ENCODE measurements around the gene BICD1.

Gene BICD1

GRCh38 chr12:32084017-32084688, 22.5 kb upstream of the BICD1 start:
- Histone ChIP-seq H3K27me3 (ENCODE audit: insufficient read depth, low read depth) (no peaks in the 10 kb centered on the region), H3K9ac (no peak overlapping the region), H3K4me2 (no peak overlapping the region), H2AFZ (ENCODE audit: low read depth) (no peak overlapping the region), H3K27ac (no peak overlapping the region), H3K36me3 (ENCODE audit: insufficient read depth) (no peaks in the 10 kb centered on the region), H3K79me2 (ENCODE audit: insufficient read depth, low read depth) (no peaks in the 10 kb centered on the region), H3K4me3 (IDR thresholded peaks at IDR 0.05; ENCODE audit: insufficient read depth, low read depth, low read length) (no peak overlapping the region), H4K20me1 (ENCODE audit: insufficient read depth) (no peaks in the 10 kb centered on the region), H3K4me1 (ENCODE audit: low read depth, poor library complexity, severe bottlenecking) (peaks cover 4% of the 10 kb centered on the region)
- no peak for TF ChIP-seq CTCF (conservative IDR thresholded peaks at IDR 0.05; ENCODE audit: low read depth, low read length)

- no peak overlapping the region for H3K4me2 ChIP-seq
- H4K20me1 ChIP-seq (ENCODE audit: insufficient read depth), result no peaks in the 10 kb centered on the region
- no peak overlapping the region for H2AFZ ChIP-seq (ENCODE audit: low read depth)
- H3K27me3 ChIP-seq (ENCODE audit: insufficient read depth, low read depth), result no peaks in the 10 kb centered on the region
- H3K27ac ChIP-seq, result no peak overlapping the region
- H3K4me1 ChIP-seq (ENCODE audit: low read depth, poor library complexity, severe bottlenecking), result peaks cover 4% of the 10 kb centered on the region
- H3K9ac ChIP-seq, result no peak overlapping the region
- H3K4me3 ChIP-seq (IDR thresholded peaks at IDR 0.05; ENCODE audit: insufficient read depth, low read depth, low read length), result no peak overlapping the region
- H3K36me3 ChIP-seq (ENCODE audit: insufficient read depth), result no peaks in the 10 kb centered on the region
- no peak for TF ChIP-seq CTCF (conservative IDR thresholded peaks at IDR 0.05; ENCODE audit: low read depth, low read length)
- H3K79me2 ChIP-seq (ENCODE audit: insufficient read depth, low read depth), result no peaks in the 10 kb centered on the region
Observed at GRCh38 chr12:32084753-32085152, 21.9 kb upstream of the BICD1 start.

GRCh38 chr12:32087306-32087705, 19.3 kb upstream of the BICD1 start:
- H4K20me1 ChIP-seq (ENCODE audit: insufficient read depth), result no peaks in the 10 kb centered on the region
- no peaks in the 10 kb centered on the region for H3K36me3 ChIP-seq (ENCODE audit: insufficient read depth)
- H2AFZ ChIP-seq (ENCODE audit: low read depth), result no peak overlapping the region
- no peak overlapping the region for H3K9ac ChIP-seq
- no peak for TF ChIP-seq CTCF (conservative IDR thresholded peaks at IDR 0.05; ENCODE audit: low read depth, low read length)
- H3K4me1 ChIP-seq (ENCODE audit: low read depth, poor library complexity, severe bottlenecking), result peaks cover 4% of the 10 kb centered on the region
- H3K79me2 ChIP-seq (ENCODE audit: insufficient read depth, low read depth), result no peaks in the 10 kb centered on the region
- H3K4me2 ChIP-seq, result no peak overlapping the region
- no peak overlapping the region for H3K4me3 ChIP-seq (IDR thresholded peaks at IDR 0.05; ENCODE audit: insufficient read depth, low read depth, low read length)
- H3K27me3 ChIP-seq (ENCODE audit: insufficient read depth, low read depth), result no peaks in the 10 kb centered on the region
- no peak overlapping the region for H3K27ac ChIP-seq

GRCh38 chr12:32089156-32089555, 17.5 kb upstream of the BICD1 start:
- no peak overlapping the region for H3K4me3 ChIP-seq (IDR thresholded peaks at IDR 0.05; ENCODE audit: insufficient read depth, low read depth, low read length)
- TF ChIP-seq CTCF (conservative IDR thresholded peaks at IDR 0.05; ENCODE audit: low read depth, low read length), result no peak
- no peak overlapping the region for H3K27ac ChIP-seq
- H3K27me3 ChIP-seq (ENCODE audit: insufficient read depth, low read depth), result no peaks in the 10 kb centered on the region
- H2AFZ ChIP-seq (ENCODE audit: low read depth), result no peak overlapping the region
- H3K79me2 ChIP-seq (ENCODE audit: insufficient read depth, low read depth), result no peaks in the 10 kb centered on the region
- peaks cover 4% of the 10 kb centered on the region for H3K4me1 ChIP-seq (ENCODE audit: low read depth, poor library complexity, severe bottlenecking)
- no peak overlapping the region for H3K4me2 ChIP-seq
- no peaks in the 10 kb centered on the region for H4K20me1 ChIP-seq (ENCODE audit: insufficient read depth)
- no peak overlapping the region for H3K9ac ChIP-seq
- H3K36me3 ChIP-seq (ENCODE audit: insufficient read depth), result no peaks in the 10 kb centered on the region

Measured in KMS-11 (cell line).